A673 (cell line): ENCODE data around the gene ZNF277.

ENCODE experiments used
- EZH2 ChIP-seq: fragments of 200-600 bp; sonication (generic); IDR thresholded peaks from 2 replicates; pipeline ENCODE4 v1.6.1; 2017; ENCODE audit warnings: borderline replicate concordance, low read depth, mild to moderate bottlenecking, mixed read lengths, antibody characterized with exemption, low read length; ENCODE audit not compliant: poor library complexity, severe bottlenecking
- TF ChIP-seq, protein P1 (sequence below): fragments of 300-800, 200-600 bp; sonication (generic); conservative IDR thresholded peaks from 2 replicates; pipeline ENCODE4 v1.5.1; 2017; ENCODE audit warnings: low read depth, mild to moderate bottlenecking, antibody characterized with exemption, low read length, moderate library complexity, mixed read lengths

DNA sequence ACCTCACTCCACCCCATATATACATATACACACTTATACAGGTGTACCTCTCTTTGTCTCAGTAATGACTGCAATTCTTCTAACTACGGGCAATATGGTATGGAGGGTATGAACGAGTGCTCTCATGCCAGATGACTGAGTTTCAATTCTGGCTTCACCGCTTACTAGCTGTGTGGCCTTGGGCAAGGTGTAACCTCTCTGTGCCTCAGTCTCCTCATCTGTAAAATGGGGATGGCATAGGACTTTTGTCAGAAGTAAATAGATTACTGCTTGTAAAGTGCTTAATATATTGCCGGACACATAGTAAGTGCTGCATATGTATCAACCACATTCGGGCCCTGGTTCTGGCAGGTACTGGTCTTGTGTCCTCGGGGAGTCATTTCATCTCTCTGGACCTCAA, 183.7 kb downstream of the ZNF277 start:
- TF ChIP-seq, protein P1, sequence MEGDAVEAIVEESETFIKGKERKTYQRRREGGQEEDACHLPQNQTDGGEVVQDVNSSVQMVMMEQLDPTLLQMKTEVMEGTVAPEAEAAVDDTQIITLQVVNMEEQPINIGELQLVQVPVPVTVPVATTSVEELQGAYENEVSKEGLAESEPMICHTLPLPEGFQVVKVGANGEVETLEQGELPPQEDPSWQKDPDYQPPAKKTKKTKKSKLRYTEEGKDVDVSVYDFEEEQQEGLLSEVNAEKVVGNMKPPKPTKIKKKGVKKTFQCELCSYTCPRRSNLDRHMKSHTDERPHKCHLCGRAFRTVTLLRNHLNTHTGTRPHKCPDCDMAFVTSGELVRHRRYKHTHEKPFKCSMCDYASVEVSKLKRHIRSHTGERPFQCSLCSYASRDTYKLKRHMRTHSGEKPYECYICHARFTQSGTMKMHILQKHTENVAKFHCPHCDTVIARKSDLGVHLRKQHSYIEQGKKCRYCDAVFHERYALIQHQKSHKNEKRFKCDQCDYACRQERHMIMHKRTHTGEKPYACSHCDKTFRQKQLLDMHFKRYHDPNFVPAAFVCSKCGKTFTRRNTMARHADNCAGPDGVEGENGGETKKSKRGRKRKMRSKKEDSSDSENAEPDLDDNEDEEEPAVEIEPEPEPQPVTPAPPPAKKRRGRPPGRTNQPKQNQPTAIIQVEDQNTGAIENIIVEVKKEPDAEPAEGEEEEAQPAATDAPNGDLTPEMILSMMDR, result no peak
- TF ChIP-seq EZH2, result no peak
